HG03025 (cell line): ENCODE measurements around the gene SV2C.

Source experiments
- ATAC-seq: cut with Tn5 transposase; IDR thresholded peaks from one replicate; pipeline ENCODE4 v1.9.1; 2021; ENCODE audit warnings: mild to moderate bottlenecking, moderate library complexity; ENCODE audit not compliant: unreplicated experiment, low FRiP score

The SV2C gene

GRCh38 chr5:76091351-76091750 lies 8.2 kb downstream of the SV2C start:
- no peak for ATAC-seq

- no peak for ATAC-seq
Observed at GRCh38 chr5:76099286-76099702, 16.1 kb downstream of the SV2C start.

- no peak for ATAC-seq
Observed at GRCh38 chr5:76099756-76100155, 16.6 kb downstream of the SV2C start.

- ATAC-seq: no peak
Observed at GRCh38 chr5:76104027-76104426, 20.8 kb downstream of the SV2C start.

GRCh38 chr5:76106149-76106548 lies 23.0 kb downstream of the SV2C start:
- ATAC-seq: no peak

GRCh38 chr5:76111477-76112174 lies 28.4 kb downstream of the SV2C start:
- ATAC-seq: no peak

GRCh38 chr5:76113103-76113502 lies 29.9 kb downstream of the SV2C start:
- no peak for ATAC-seq

GRCh38 chr5:76114179-76114851 lies 31.1 kb downstream of the SV2C start:
- no peak for ATAC-seq

GRCh38 chr5:76125346-76125745 lies 42.2 kb downstream of the SV2C start:
- ATAC-seq: no peak

- no peak for ATAC-seq
Observed at GRCh38 chr5:76125888-76126287, 42.7 kb downstream of the SV2C start.

- no peak for ATAC-seq
Observed at GRCh38 chr5:76134003-76134402, 50.8 kb downstream of the SV2C start.

- ATAC-seq: no peak
Observed at GRCh38 chr5:76134646-76135045, 51.5 kb downstream of the SV2C start.

- ATAC-seq: no peak
Observed at GRCh38 chr5:76137887-76138542, 54.8 kb downstream of the SV2C start.

GRCh38 chr5:76143884-76144283 lies 60.7 kb downstream of the SV2C start:
- no peak for ATAC-seq

- ATAC-seq: no peak
Observed at GRCh38 chr5:76144513-76145274, 61.5 kb downstream of the SV2C start.

GRCh38 chr5:76145945-76146344 lies 62.8 kb downstream of the SV2C start:
- ATAC-seq: no peak

GRCh38 chr5:76149636-76150035 lies 66.5 kb downstream of the SV2C start:
- no peak for ATAC-seq

- ATAC-seq: no peak
Observed at GRCh38 chr5:76152161-76152560, 69.0 kb downstream of the SV2C start.

GRCh38 chr5:76152700-76153099 lies 69.5 kb downstream of the SV2C start:
- ATAC-seq: no peak

- no peak for ATAC-seq
Observed at GRCh38 chr5:76153271-76153670, 70.1 kb downstream of the SV2C start.
